AG08396 (cell line): Measurements from ENCODE around the gene POU6F2.

Experiments
- DNase-seq: peaks from one replicate; pipeline ENCODE4 v3.0.0; 2012; ENCODE audit warnings: low spot score, mixed read lengths

POU6F2 gene

DNA sequence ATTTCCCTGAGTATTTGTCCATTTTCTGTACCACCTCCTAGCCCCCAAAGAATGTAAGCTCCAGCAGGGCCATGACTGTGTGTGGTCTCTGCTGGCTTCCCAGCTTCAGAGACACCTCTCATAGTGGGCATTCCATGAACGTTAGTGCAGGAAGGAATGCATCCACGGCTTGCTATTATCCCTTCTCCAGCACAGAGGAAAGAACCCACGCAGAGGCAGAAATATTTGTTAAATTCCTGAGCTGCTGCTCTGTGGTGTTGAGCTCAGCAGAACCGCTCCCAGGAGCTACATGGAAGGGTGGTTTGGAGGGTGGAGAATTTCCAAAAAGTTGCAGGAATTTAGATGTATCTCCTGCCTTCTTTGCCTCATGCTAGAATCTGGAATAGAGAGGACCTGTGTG is 275.2 kb downstream of the POU6F2 start:
- peak; percentile 34 for DNase-seq

DNA sequence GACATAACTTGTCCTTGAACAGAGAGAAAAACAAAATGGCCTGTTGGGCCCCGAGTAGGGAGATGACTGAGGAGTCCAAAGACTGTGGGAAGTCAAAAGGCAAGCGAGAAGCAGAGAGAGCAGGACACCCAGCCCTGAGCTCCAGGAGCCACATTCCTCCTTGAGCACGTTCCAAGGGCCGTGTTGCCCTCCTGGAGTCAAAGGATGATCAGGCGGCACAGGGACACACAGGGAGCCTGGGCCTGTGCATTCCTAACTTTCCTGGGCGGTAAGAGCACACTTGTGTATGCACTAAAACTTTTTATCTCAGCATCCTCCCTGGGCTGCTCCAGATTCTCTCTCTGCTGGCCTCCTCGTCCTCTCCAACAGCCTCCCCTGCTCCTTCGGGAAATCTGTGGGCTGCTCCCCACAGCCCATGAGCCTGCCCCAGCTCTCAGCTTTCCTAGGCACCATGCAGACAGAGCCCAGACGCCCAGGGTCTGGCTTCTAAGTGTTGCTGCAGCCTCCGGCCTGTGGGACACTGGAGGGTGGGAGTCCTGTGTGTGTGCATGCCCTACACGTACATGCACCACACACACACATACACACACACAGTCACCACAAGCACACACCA is 281.8 kb downstream of the POU6F2 start:
- no peak for DNase-seq

DNA sequence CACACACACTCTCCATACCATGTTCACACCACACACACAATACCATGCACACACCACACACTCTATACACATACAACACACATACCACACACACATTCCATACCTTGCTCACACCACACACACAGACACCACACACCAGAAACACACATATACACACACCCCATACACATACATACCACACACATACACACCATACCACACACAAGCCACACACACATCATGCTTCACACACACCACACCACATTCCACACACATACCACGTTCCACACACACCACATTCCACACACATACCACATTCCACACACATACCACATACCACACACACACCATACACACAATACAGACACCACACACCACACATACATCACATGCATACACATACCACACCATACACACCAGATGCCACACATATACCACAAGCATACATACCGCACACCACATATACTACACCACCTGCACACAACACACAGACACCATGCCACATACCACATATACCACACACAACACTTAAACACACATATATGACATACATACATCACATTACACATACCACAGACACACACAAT is 282.7 kb downstream of the POU6F2 start:
- DNase-seq: no peak

DNA sequence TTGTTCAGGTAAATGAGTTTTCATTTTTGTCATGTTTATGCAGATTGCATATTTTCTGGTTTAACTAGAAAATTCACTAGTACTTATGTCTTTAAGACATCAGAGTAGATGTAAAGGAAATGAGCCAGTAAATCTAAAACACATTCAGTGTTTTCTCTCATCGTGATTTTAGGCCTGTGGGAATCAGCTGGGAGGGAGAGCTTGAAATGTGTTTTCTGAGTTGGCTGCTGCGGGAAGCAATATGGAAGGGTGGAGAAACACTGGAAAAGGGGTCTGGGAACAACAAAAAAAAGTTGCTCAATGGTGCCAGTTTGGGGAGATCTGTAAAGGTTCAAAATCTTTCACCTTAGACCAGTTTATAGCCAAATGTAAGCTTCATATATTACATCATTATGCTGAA is 284.1 kb downstream of the POU6F2 start:
- DNase-seq: no peak

DNA sequence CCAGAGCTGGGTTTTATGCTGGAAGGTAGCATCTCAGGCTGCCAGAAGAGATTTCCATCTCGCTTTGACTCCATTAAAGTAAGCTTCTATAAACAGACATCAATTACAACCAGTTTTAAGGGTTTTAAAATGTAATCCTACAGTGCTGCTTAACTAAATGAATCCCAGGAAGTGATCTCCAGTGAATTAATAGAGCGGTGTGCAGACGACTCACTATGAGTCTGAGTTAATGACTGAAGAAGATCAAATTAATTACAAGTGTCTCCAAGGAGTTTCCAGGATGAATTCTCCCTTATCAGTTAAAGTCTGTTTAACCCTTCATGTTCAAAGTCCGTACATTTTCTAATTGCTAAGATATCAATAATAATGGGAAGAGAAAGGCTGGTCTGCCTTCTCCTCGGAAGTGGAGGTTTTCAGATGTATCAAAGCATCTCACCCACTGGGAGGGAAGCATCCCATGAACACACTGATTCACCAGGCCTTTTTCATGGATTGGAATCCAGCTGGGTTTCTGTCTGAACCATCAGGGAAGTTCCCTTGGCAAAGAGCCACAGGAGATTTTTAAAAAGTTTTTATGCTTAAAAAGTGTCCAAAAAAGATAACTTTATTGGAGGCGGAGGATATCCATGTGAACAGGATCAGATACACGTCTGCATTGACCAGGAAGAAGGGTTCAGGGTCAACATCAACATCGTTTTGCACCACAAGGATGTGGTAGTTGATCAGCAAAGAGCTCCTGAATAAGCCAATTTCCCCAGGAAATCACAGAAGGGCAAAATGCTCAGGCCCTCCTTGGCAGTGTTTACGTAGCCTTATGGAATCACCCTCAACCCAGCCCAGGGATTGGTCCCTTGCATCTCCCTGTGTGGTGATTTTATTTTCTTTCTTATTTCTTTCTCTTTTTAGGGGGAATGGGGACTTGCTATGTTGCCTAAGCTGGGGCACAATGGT is 288.2 kb downstream of the POU6F2 start:
- DNase-seq: no peak

DNA sequence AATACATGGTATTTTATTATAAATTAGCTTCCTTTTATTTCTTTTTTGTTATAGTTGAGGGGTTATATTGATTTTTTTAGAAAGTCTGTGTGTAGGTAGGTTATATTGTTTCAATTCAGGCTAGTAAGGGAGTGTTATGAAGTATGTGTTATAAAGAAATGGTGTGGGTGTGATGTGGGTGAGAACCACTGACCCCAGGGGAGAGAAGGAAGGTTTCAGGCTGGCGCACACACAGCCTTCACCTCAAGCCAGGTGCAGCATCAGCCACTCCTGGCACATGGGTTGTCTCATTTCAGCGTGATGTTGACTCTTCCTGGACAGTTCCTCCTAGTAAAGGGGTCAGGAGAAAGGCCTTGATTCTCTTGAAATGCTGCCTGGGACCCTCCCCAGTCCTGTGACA is 291.3 kb downstream of the POU6F2 start:
- DNase-seq: no peak

DNA sequence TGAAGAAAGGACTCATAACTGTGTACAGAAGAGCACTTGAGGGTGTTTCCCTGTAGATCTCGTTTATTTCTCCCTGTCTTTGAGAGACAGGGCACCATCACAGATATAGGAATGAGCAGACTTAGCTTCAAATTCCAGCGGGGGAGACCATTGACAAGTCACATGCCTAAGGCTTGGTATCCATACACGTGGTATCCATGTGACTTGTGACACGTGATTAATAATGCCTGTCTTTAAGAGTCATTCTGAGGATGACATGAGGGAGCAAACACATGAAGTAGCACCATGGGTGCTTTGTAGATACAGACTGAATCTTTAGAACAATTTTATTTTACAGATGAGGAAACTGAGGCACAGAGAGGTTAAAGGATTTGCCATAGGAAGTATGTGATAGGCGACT is 292.3 kb downstream of the POU6F2 start:
- no peak for DNase-seq

DNA sequence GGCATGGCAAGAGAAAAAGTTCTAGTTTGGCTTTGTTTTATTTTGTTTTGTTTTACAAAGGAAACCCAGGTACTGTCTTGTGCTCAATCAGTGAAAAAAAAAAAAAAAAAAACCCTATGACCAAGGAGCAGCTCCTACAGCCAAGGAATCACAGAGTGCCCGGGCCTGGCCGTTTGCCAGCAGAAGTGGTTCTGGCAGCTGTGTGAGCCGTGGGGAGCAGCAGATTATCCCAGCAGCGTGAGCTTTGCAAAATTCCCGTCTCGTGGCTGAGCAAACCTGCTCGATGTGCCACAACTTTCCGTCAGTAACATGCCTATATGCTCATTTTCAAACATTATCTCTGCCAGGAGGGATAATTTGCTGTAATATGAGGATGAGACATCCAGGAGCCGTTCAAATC is 293.7 kb downstream of the POU6F2 start:
- DNase-seq: no peak

DNA sequence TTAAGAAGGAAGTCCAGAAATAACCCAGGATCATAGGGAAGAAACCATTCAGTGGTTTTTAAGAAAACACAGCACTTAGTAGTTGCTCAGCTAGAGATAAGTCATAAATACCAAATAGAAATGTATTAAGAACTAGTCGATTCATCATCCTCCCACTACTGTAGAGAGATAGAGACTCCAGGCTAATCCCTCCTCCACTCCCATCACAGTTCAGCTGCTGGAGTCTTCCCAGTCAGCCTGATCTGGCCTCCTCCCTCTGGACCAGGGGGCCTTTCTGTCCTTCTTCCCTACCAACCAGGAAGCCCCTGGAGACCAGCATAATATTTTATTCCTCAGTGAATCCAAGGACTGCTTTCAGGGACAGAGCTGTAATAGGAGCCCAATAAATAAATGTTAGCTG is 294.4 kb downstream of the POU6F2 start:
- no peak for DNase-seq

DNA sequence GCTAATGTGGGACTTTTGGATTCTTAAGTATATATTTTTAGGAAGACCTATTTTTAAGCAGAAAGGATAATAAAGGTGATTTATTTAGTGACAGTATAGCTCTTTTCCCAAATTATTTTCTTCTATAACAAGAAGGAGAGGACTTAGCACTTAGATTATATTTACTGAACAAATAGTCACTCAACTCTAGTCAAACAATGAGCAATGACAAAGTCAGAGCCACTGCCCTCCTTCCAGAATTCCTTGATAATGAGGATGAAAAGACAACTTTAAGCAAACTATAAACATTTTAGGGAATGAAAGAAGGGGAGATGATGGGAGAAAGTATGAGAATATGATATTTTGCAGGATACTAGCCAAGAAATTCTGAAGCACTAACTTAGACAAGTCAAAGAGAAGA is 295.0 kb downstream of the POU6F2 start:
- DNase-seq: no peak

DNA sequence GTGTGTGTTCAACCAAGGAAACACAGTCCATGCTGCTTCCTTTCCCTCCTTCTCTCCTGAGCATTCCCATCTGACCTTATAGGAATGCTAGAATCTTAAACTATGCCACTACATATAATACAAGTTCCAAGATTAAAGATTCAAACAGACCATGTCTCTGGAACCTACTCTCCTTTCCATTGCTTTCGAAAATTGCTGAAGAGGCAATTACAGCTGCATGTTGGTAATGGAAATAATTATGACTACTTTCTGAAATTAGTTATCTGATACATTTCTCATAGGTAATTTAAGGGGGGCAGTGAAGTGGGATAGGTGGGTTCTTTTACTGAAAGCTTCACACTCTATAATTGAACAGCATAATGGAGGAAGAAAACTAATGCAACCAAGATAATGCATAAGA is 302.6 kb downstream of the POU6F2 start:
- no peak for DNase-seq

DNA sequence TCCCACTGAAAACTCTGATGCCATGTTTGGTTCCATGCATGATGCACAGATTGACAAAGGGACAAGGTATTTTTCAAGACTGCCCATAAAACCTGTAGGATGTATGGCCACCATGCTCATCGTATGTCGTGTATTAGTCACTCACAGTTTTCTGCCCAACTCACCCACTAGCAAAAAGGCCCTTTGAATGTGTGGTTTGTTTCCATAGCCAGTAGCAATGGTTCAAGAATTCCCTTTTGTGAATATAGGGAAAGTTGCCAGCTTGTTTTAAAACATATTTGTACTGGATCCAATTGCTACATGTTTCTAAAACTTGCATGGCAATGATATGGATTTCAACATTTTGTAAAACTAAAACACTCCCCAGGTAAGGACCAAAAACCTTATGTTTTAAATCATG is 307.5 kb downstream of the POU6F2 start:
- no peak for DNase-seq

DNA sequence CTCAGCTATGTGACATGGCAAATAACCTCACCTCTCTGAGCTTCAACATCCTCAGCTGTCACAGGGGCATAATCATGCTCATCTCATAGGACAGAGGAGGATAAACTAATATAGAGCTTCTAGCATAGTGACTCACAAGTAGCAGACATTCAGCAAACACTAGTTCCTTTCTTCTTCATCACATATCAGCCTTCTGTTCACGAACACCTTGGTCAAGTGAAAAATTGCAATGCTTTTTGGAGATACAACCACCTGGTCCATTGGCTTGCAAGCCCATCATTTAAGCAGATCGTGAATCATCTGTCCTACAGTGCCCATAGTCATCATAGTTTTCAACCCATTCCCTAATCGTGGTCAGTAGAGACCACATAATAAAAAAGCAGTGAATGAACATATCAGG is 310.6 kb downstream of the POU6F2 start:
- no peak for DNase-seq

DNA sequence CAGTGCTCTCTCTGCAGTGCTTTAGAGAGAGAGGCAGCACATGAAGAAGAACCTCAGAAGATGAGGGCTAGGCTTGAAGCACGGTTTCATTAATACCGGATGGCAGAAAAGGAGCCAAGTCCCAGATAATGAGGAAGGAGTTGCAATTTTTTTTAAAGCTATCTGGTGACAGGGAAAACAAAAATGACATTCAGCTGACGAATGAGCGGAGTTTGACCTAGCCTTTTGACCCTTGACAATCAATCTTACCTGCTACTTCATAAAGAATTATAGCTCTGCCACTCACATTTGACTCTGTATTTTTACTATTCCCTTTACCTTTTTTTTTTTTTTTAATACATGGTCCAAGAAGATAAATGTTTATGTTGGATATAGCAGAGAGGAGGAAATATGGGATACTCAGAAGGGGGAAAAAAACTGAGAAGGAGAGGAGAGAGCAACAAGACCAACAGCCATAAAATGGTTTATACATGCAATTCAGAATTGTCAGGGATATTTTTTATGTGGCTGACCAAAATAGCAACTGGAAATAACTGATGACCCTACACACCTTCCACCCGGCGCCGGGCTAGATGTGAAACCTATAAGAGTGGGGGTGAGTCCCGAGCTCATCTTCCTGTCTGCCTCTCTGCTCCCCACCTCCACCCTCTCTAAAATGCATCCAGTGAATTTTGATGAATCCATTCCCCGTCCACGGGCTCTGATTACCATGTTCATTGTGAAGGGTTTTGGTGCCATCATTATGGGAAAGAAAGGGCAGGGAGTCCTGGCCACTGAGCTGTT is 314.1 kb downstream of the POU6F2 start:
- DNase-seq: no peak

DNA sequence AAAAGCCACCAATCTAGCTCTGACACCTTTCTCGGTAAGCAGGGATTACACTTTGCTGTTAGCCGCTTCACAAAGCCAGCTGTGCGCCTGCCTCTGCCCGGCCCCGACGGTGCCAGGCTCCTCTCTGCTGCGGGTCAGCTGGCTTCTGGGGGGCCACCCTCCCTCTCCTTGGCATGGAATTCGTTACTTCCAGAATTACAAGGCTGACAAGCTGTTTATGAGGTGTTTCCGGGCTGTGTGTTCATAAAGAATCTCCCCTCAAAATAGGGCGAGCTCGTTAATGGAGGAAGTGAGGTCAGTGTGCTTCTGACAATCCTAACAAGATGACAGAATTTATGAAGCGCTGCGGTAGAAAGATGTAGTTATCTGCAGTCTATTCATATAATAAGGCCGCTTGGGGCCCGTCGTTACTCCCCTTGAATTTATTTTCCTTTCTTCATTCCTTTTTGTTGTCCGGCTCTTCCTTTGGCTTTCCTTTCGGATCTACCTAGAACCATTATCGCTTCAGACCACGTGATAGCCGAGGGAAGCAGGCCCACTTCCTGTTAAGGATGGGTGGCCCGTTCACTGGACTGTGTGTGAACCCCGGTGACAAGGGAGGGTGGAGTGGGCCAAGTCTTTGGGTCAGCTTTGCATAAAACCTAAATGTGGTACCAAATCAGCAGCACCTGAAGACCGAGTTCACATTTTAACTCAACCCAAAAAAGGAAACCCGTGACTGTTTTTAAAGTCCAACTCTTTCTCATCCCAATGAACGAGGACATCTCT is 315.5 kb downstream of the POU6F2 start:
- no peak for DNase-seq

DNA sequence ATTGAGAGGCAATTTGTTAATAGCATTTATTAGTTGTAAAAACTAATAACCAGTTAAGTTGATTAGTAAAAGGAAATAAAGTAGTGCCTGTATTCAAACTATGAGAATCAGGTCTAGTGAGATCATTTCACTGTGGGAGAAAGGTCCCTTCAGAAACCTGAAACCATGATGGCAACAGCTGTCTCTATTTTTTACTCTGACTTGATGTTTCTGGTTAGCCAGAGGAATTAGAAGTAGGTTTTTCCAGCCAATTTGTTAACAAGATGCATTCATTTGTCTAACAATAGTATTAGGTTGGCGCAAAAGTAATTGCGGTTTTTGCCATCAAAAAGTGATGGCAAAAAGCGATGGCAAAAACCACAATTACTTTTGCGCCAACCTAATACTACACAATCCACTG is 316.3 kb downstream of the POU6F2 start:
- no peak for DNase-seq

DNA sequence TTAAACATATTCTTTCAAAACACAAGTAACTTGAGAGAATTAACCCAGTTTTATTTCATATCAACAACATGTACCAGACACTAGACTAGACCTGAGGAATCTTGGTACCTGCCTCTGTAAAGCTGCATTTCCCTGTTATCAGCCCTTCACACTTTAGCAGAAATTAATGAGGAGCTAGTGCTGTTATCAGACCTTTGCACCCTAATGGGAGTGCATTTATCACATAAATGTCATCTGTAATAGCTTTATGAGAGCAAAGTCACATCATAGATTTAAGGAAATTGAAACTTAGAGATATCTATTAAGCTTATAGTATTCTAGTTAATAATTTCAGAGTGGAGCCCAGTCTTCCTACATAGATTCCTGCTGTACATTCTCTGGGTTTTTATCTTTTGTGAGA is 318.1 kb downstream of the POU6F2 start:
- DNase-seq: no peak

DNA sequence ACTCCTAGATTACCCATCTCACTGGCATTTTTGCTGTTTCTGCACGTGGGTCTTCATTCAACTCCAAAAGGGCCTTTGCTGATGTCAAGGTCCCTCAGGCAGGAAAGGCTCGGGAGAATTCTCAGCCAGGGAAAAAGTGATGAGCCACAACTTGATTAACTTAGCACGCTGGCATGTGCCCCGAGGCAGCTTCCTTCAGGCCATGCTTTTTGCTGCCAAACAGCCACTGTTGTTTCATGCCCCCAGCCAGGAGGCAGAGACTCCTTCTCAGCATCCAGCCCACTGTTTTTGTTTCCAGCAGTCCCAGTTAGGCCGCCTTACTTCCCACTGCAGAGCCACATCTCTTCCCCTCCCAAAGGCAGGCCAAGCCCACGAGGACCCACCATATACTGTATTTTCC is 322.0 kb downstream of the POU6F2 start:
- DNase-seq: no peak

DNA sequence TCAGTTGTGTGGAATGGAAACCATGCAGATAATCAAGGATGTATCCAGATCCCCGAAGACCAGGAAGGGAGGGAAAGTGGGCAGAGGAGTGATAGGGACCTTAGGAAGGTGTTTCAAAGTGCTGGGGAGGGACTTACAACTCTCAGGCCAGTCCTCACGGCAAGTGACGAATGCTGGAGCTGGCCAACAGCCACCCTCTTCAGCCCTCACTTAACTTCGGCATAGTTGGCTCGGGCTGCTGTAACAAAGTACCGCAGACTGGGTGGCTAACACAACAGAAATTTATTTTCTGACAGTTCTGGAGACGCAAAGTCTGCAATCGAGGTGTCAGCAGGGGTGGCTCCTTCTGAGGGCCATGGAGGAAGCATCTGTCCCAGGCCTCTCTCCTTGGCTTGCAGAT is 322.6 kb downstream of the POU6F2 start:
- no peak for DNase-seq

DNA sequence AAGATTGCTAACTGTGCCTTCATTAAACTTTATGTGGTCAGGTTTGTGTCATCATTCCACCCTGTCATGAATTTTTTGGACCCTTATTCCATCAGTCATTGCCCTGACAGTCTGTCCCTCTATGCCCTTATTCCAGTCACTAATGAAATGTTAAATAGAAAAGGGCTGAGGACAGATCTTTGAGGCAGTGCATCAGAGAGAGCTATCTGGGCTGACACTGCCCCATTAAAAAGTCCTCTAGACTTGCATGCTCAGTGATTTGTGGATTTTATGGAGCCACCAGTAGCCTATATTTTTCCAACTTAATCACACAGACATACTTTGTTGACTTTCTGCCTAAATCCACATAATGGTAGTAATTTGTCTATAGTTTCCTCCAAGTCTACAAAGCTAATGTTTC is 323.8 kb downstream of the POU6F2 start:
- no peak for DNase-seq

DNA sequence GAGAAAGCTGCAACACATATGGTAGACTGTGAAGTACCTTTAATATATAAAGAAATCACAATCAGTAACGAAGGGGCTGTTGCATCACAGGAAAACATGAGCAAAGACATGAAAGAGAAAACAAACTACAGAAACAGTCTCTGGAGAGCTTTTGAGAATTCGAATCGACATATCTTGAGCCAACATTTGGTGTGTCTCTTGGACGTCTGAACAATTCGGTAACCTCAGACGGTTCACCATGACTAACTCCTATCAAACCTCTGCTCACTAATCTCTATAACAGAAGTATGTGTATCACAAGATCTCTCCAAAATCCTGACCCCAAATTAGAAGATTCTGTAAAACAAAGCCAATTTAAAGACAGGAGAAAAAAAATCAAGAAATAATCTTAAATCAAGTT is 326.5 kb downstream of the POU6F2 start:
- no peak for DNase-seq
